ENCODE measurements around the gene ANKRD44. TPM values are rescaled to one million over a fixed set of nuclear protein-coding genes. Genes with fewer than 3 reads are reported as not detected.

ANKRD44 gene
- total and polyA plus RNA-seq, 2 of the 8 experiments (the other 6 are each of a cell fraction or from before 2014, with no cell fraction given), result 1.2 to 1.3 TPM

DNA sequence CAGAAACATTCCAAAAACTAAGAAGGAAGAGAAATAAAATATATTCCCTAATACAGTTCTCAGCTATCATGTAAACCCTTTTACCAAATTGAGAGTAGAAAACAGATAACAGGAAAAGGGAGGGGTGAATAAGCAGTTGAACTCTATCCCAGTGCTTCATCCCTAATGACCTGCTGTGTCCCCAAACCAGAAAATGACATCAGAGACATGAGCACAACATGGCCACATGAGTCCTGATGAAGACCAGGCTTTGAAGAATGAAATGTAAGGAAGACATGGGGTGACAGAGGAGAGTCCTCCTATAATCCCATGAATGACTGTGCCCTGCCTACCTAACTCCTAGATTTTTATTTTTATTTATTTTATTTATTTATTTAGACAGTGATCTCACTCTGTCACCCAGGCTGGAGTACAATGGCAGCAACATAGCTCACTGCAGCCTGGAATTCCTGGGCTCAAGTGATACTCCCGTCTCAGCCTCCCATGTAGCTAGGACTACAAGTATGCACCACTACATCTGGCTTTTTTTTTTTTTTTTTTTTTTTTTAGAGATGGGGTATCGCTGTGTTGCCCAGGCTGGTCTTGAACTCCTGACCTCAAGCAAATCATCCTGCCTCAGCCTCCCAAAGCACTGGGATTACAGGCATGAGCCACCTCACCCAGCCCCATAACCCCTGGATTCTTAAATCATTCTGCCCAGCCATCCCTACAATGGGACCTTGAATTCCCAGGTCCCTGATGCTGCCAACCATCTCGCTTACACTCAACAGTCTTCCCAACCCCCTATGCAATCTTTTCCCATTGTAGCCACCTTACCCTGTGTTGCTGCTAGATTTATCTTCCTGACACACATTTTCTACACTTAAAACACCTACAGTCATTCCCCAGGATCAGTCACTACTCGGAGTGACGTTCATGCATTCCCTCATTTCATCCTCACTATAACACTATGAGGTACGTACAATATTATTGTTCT lies 64.5 kb downstream of the ANKRD44 start:
- H3K9me3 ChIP-seq (ENCODE audit: insufficient read depth in 2 of 2, low read depth in 1 of 2, low read length in 1 of 2), result no peaks in the 10 kb centered on the region
- H3K36me3 ChIP-seq (ENCODE audit: control insufficient read depth in 2 of 4, insufficient read depth in 4 of 4, low read length in 3 of 4), result no peaks in the 10 kb centered on the region
- H3K27me3 ChIP-seq (replicated peaks in 1 of 4; ENCODE audit: control insufficient read depth in 3 of 4, extremely low read depth in 1 of 4, insufficient read depth in 3 of 4, low read length in 3 of 4), result no peaks in the 10 kb centered on the region
- H3K27ac ChIP-seq (ENCODE audit: low read depth, low read length), result no peak overlapping the region
- no peak overlapping the region for H2BK15ac ChIP-seq (ENCODE audit: low read length)
- ChIA-PET POLR2A (ENCODE audit: partially characterized antibody) (no interaction called here), CTCF (ENCODE audit: partially characterized antibody) (interaction anchor here (0.7 to 1.1 kb wide), 2 partner anchors 47 to 65 kb away, joined by 3 read pairs; no protein-coding TSS in a partner anchor)
- H3K4me3 ChIP-seq (ENCODE audit: extremely low read depth in 1 of 4, insufficient read depth in 2 of 4, low read depth in 3 of 4, low read length in 4 of 4), result no peak overlapping the region
- no peak for FAIRE-seq
- H4K20me1 ChIP-seq (replicated peaks in 1 of 2; ENCODE audit: control insufficient read depth in 1 of 2, insufficient read depth in 2 of 2, low read length in 2 of 2), result no peaks in the 10 kb centered on the region
- no peak overlapping the region for H2BK12ac ChIP-seq (ENCODE audit: low read depth, low read length)
- H3K18ac ChIP-seq (ENCODE audit: extremely low read depth, low read length), result no peak overlapping the region
- WGBS, 2 experiments (ENCODE audit: extremely low coverage in 1 of 2, insufficient coverage in 1 of 2, insufficient read length in 1 of 2, insufficient replicate concordance in 2 of 2, low coverage in 1 of 2, low lambda C conversion rate in 2 of 2, missing lambda C conversion rate in 1 of 2), result 90% methylated on average over 5 of the region's 6 CpGs; no CpG with 5 or more reads in 1 of the 2 experiments
- H2BK5ac ChIP-seq (ENCODE audit: low read depth, low read length), result no peak overlapping the region
- H2BK20ac ChIP-seq (ENCODE audit: low read length), result no peak overlapping the region
- H3K79me2 ChIP-seq (ENCODE audit: control insufficient read depth in 1 of 2, insufficient read depth in 2 of 2, low read length in 2 of 2), result no peaks in the 10 kb centered on the region
- no peak overlapping the region for H2AFZ ChIP-seq (ENCODE audit: low read length)
- H3K23me2 ChIP-seq (ENCODE audit: low read depth, low read length), result no peaks in the 10 kb centered on the region
- TF ChIP-seq TBP (IDR thresholded peaks at IDR 0.05; ENCODE audit: low read depth, low read length) (no peak), SUZ12 (IDR thresholded peaks at IDR 0.05; ENCODE audit: low read length) (no peak), NANOG (IDR thresholded peaks at IDR 0.05; ENCODE audit: insufficient read depth, low read depth, low read length, poor library complexity, severe bottlenecking) (no peak)
- TF ChIP-seq, protein P1, sequence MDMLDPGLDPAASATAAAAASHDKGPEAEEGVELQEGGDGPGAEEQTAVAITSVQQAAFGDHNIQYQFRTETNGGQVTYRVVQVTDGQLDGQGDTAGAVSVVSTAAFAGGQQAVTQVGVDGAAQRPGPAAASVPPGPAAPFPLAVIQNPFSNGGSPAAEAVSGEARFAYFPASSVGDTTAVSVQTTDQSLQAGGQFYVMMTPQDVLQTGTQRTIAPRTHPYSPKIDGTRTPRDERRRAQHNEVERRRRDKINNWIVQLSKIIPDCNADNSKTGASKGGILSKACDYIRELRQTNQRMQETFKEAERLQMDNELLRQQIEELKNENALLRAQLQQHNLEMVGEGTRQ (IDR thresholded peaks at IDR 0.05; ENCODE audit: low read length), result no peak
- H3K23ac ChIP-seq (ENCODE audit: insufficient read length), result no peak overlapping the region
- H4K8ac ChIP-seq (ENCODE audit: extremely low read depth, insufficient read depth, low read length), result no peak overlapping the region; the same call in 1 of the 2 replicates
- H4K5ac ChIP-seq (ENCODE audit: insufficient read length, low read depth, low read length), result no peak overlapping the region
- H3K4me1 ChIP-seq (replicated peaks in 1 of 4; ENCODE audit: control insufficient read depth in 3 of 4, insufficient read depth in 4 of 4, low read length in 3 of 4), result no peaks in the 10 kb centered on the region
- H3K4ac ChIP-seq (replicated peaks; ENCODE audit: insufficient read length, low read depth, low read length), result no peak overlapping the region
- H3K4me2 ChIP-seq (ENCODE audit: insufficient read depth in 1 of 2, low read depth in 2 of 2, low read length in 2 of 2), result no peak overlapping the region
- no peak overlapping the region for H3K56ac ChIP-seq (replicated peaks; ENCODE audit: insufficient read length, low read depth, low read length)
- H3K14ac ChIP-seq (ENCODE audit: insufficient read length), result no peak overlapping the region
- no peak overlapping the region for H2BK120ac ChIP-seq (replicated peaks; ENCODE audit: low read depth, low read length)
- no peak overlapping the region for H2AK5ac ChIP-seq (ENCODE audit: low read depth, low read length)
- H3K9ac ChIP-seq (replicated peaks in 1 of 4; ENCODE audit: extremely low read depth in 1 of 4, low read depth in 3 of 4, low read length in 3 of 4), result no peak overlapping the region
- no peak for DNase-seq (ENCODE audit: low read depth in 1 of 2, low spot score in 2 of 2)
- H4K91ac ChIP-seq (replicated peaks; ENCODE audit: insufficient read length, low read length), result no peak overlapping the region
- H3K79me1 ChIP-seq (ENCODE audit: low read depth, low read length), result no peaks in the 10 kb centered on the region

Measured in H1 (cell line).